Subcutaneous adipose tissue (tissue), 4 donors: Measurements from ENCODE around the gene GPATCH3. TPM values are rescaled to one million over a fixed set of nuclear protein-coding genes. Genes with fewer than 3 reads are reported as not detected.

ENCODE experiments used
- total RNA-seq, 4 donors: library from RNA; depleted of rRNA; stranded (reverse); fragments of >200 nt; gene quantifications; one replicate each; pipeline ENCODE4 v1.1.0, GENCODE V29; 2016
- TF ChIP-seq, protein P1 (sequence below): fragments of 450-650 bp; IDR thresholded peaks from one replicate; pipeline ENCODE4 v1.5.1; 2016; ENCODE audit warnings: low read depth, mild to moderate bottlenecking, control low read depth, antibody characterized with exemption, moderate library complexity

GPATCH3 gene
- total RNA-seq, 4 donors from 2014 or later, result 6.2 to 20.9 (median 14.4) TPM

DNA sequence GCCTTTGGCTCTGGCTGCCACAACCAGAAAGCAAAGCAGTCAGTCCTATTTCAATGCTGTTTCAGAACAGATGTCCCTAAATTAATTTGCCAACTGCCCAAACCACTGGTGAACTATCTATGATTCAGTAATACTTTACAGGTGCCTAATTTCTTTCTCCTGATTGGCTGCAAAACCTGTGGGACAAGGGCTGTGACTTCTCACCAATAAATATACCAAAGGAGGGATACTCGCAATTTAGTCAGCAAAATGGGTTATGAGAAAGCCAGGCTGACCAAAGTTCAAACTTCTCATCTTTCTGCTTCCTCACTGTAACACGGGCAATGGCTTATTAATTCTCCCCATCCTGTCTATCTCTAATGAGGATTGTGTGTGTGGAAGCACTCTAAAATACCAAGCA is 22.9 kb downstream of the GPATCH3 start:
- TF ChIP-seq, protein P1, sequence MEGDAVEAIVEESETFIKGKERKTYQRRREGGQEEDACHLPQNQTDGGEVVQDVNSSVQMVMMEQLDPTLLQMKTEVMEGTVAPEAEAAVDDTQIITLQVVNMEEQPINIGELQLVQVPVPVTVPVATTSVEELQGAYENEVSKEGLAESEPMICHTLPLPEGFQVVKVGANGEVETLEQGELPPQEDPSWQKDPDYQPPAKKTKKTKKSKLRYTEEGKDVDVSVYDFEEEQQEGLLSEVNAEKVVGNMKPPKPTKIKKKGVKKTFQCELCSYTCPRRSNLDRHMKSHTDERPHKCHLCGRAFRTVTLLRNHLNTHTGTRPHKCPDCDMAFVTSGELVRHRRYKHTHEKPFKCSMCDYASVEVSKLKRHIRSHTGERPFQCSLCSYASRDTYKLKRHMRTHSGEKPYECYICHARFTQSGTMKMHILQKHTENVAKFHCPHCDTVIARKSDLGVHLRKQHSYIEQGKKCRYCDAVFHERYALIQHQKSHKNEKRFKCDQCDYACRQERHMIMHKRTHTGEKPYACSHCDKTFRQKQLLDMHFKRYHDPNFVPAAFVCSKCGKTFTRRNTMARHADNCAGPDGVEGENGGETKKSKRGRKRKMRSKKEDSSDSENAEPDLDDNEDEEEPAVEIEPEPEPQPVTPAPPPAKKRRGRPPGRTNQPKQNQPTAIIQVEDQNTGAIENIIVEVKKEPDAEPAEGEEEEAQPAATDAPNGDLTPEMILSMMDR, result no peak

DNA sequence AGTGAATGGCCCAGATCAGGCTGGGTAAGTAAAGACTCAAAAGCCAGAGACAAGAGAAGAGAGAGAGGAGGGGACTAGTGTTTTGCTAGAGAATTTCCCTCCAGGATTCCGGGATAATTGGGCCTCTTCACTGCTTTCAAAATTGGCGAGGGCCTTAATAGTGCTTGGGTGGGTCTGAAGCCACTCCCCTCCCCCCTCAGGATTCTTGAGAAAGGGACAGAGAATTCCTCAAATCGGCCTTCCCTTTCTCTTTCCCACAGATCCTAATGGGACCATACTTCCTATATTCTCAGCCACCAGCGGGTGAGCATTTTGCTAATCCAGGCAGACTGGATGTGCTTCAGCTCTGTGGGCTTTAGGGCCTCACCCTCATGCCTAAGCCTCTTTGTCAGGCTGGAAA is 25.4 kb downstream of the GPATCH3 start:
- TF ChIP-seq, protein P1, result no peak

DNA sequence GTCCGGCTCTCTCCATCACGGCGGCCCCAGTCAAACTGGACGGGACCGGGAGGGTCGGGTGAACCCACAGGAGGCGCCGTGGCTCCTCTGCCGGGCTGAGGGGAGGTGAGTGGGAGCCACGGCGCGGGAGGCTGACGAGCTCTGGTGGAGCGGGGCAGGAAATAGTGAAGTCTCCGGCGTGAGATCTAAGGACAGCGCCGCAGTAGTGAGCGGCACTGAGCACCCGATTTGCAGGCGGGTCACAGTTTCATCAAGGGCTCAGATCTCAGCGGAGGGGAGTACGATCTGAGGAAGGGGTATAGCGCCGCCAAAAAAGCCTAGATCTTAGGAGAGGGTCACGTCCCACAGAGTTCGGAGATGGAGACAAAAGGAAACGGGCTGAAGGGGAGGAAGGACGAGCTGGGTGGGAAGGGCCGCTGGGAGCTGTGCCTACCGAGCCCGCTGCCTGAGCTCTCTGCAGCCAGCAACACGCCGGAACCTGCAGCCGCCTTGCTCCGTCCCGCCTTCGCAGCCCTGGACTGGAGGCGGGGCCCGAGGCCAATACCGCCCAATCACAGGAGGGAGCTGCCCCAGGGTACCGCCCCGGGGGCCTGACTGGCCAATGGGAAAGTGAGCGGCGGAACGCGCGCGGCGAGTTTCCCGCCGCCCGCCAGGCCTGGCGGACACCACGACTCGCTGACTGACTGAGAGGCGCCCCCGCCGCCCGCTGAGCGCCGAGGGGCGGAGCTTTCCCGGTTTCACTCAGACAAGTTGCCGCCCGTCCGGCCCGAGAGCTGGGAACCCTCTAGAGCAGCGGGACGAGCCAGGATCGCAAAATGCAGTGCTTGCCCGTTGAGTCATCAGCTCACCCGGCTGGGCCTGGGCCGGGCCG is 35.4 kb downstream of the GPATCH3 start:
- TF ChIP-seq, protein P1, result no peak

DNA sequence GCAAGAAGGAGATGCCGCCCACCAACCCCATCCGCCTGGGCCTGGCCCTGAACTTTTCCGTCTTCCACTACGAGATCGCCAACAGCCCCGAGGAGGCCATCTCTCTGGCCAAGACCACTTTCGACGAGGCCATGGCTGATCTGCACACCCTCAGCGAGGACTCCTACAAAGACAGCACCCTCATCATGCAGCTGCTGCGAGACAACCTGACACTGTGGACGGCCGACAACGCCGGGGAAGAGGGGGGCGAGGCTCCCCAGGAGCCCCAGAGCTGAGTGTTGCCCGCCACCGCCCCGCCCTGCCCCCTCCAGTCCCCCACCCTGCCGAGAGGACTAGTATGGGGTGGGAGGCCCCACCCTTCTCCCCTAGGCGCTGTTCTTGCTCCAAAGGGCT is 36.6 kb downstream of the GPATCH3 start:
- TF ChIP-seq, protein P1, result no peak

DNA sequence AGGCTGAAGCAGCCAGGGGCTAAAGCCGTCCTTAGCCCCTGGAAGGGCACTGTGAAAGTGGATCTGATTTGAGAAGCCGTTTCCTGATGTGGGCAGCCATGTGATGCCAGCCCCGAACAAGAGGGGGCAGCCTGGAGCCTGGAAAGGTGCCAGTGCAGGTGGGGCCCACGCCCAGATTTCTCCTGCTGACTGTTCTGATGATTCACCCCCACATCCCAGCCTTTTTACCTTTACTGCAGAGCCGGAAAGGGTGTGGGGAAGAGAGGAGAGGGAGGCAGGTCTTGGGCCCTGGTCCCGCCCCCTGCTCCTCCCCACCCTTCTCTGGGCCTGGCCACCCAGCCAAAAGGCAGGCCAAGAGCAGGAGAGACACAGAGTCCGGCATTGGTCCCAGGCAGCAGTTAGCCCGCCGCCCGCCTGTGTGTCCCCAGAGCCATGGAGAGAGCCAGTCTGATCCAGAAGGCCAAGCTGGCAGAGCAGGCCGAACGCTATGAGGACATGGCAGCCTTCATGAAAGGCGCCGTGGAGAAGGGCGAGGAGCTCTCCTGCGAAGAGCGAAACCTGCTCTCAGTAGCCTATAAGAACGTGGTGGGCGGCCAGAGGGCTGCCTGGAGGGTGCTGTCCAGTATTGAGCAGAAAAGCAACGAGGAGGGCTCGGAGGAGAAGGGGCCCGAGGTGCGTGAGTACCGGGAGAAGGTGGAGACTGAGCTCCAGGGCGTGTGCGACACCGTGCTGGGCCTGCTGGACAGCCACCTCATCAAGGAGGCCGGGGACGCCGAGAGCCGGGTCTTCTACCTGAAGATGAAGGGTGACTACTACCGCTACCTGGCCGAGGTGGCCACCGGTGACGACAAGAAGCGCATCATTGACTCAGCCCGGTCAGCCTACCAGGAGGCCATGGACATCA is 37.2 kb downstream of the GPATCH3 start, which contains the start of gene SFN:
Gene SFN (plus strand): TSS at position 369 of the 904 bp plus-strand sequence. CDS start 64 bp downstream, at position 433.
- TF ChIP-seq, protein P1, result no peak

DNA sequence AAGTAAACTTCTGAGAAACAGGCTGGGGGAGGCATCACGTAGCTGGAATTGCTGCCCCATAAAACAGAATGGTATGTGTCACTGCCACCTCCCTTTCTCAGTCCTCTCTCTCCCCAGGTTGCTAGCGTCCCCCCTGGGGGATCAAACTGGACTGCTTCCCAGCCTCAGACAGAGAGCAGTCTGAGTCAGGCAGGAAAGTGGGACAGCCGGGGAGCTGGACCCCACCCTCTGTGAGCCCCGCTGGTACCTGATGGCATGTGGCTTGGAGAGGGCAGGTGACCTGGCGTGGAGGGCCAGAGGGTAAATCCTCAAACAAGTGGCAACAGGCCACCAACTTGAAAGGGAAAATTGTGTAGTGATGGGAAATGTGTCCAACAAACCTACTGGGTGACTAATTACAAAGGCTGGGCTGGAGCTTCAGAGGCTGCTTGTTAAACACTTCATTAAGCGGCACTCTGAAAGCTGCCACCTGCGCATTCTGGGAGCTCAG is 38.3 kb downstream of the GPATCH3 start:
- TF ChIP-seq, protein P1, result no peak
